HG03039 (cell line): ENCODE measurements around the gene SLX4IP.

Experiments used
- ATAC-seq: cut with Tn5 transposase; IDR thresholded peaks from one replicate; pipeline ENCODE4 v1.9.1; 2021; ENCODE audit warnings: mild to moderate bottlenecking, moderate library complexity; ENCODE audit not compliant: unreplicated experiment

Gene SLX4IP

GRCh38 chr20:10672624-10673127 lies 237.6 kb downstream of the SLX4IP start:
- ATAC-seq: no peak

- no peak for ATAC-seq
These were observed 238.2 kb downstream of the SLX4IP start for GRCh38 chr20:10673176-10673841.

GRCh38 chr20:10673842-10674683 lies 239.0 kb downstream of the SLX4IP start, which contains the start of gene JAG1:
Gene JAG1 (minus strand): TSS chr20:10673999. CDS start chr20:10673530, 469 bp downstream.
- peak; percentile 50 for ATAC-seq

- ATAC-seq: peak; percentile 35
These were observed 239.8 kb downstream of the SLX4IP start for GRCh38 chr20:10674684-10675449.

- ATAC-seq: no peak
These were observed 240.3 kb downstream of the SLX4IP start for GRCh38 chr20:10675450-10675848.

GRCh38 chr20:10676518-10676917 lies 241.4 kb downstream of the SLX4IP start:
- no peak for ATAC-seq
